Stimulated activated CD8-positive, alpha-beta memory T cell treated with anti-CD3 and anti-CD28 coated beads, Interleukin-15, amount 100 ng/mL, for 4 hours (primary cell): ENCODE data around the gene MMP7.

Experiments used
- DNase-seq, 2 donors: peaks; one replicate each; pipeline ENCODE4 v3.0.0-alpha.2; 2020; ENCODE audit warnings: low read depth in 2 of 2

The MMP7 gene

DNA sequence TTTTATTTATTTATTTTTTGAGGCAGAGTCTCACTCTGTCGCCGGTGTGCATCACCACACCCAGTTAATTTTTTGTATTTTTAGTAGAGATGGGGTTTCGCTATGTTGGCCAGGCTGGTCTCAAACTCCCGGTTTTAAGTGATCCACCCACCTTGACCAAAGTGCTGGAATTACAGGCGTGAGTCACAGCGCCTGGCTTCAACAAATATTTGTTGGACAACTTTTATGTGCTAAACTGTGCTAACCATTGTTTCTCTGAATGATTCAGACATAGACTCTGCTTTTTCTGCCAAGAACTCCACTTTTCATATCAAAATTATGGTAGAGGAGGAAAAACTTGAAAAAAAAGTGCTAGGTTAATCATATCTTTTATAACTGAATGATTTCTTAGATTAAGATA lies 36.3 kb downstream of the MMP7 start:
- DNase-seq, result no peak

DNA sequence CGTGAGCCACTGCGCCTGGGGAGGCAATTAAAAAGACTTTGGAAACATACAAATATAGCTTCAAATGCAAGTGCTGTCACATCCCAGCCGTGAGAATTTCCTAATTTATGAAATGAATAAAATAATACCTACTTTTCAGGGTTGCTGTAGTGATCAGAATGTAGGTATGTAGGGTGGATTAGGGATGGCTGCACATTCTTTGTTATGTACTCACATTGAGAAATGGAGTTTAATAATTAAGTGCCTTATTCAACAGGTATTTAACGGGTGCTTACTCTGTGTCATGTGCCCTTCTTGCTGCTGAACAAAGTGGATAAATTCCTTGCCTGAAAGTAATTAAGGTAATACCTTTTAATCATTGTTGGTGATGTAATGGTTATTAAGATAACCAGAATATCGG lies 37.0 kb downstream of the MMP7 start:
- DNase-seq, result no peak

DNA sequence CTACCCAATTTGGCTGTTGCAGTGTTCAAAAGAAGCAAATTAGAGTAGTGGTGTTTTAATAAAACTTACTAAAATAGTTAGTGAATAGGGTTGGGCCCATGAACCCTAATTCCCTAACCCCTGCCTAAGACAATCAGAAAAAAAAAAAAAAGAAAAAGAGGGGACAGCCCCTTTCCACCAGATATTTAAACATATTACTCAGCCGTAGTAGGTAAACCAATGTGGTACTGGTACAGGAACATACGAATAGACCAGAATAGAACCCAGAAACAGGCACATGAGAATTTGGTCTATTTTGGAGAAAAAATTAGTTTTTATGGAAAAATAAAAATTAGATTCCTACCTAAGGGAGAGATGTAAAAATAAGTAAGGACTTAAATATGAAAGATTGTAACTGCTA lies 38.6 kb downstream of the MMP7 start:
- no peak for DNase-seq

DNA sequence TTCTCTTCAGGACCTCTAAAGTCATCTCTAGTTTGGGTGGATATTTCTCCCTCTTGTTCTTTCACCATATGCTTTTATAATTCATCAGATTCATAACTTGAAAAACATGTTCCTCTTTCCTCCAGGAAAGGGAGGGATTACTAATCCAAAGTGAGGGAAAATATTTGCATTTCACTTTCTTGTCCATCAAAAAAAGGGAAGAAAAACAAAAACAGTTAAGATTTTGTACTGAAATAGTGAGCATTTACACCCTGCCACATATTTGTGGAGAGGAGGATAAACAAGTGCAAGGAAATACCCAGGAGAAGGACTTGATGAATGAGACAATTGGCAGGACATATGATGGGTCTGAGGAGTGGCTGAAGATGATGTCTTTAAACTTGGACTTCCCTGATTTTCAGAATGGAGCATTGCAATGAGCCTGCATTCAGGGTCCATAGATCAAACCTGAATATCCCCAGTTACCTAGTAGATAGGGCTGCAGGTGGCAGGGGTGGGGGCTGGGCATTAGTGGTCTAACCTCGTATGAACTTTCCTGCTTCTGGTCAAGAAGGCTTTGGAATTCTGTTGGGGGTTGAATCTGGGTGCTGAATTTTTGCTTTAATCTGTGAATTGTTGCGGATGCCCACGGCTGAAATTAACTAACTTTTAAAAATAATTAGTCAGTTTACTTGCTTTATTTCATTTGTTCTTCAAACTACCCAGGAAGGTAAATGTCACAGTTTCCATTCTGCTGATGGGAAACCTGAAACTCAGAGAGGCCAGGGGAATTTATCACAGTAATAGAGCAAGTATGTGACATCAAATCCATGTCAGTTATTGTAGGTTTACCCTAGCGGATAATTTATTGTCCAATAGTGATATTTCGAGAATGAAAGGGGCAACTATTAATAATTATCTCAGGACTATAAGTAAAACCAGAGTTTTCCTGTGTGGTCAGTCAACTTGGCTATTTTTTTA lies 41.1 kb downstream of the MMP7 start:
- no peak for DNase-seq

DNA sequence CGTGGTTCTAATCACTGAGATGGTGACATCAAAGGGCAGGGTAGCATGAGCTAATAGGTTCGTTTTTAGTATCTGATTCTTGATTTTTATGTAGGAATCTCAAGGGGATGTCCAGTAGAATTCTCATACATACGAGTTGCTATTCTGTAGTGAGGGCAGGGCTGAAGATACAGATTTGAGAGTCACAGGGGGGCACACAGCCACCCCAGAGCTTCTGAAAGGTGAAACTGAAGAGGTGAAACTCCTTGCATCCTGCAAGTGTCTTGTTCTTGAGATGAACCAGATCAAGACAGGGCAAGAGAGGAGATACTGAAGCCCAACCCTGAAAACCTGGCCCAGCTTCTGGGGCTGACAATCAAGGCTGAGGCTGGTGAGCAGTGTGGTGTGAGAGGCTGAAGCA lies 42.3 kb downstream of the MMP7 start:
- DNase-seq, result no peak

DNA sequence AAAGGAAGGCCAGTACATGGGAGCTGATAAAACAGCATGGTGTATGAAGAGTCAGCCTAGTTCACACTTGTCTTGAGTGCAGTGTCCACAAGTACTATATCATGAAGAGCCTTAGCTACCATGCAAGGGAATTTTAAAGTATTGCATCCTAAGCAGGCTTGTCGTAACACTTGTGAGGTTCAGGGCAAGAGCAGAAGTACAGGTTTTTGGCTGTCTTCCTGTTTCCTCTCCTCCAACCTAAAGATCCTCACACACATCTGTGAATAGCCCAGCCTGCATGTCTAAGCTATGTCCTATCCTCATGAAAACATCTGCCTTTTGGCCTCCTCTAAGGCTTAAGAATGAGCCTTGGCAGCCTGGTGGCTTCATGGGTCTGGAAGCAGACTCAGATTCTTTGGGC lies 43.3 kb downstream of the MMP7 start:
- DNase-seq, result no peak

DNA sequence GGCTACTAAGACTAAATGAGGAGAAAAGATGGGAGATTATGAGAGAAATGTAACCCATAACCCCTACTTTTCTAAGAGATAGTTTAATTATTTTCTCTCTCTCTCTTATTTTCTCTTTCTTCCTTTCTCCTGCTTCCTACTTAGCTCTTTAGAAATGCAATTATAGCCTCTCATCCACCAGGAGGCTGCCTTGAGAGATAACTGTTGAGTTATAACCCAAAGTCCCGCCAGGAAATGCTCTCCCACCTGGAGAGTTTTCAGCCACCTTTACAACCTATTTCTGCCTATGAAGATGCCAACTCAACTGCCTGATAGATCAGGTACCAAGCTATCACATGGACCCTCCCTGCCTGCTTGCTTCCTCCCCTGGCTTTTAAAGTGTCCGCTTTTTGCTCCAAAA lies 44.0 kb downstream of the MMP7 start:
- DNase-seq, result no peak

DNA sequence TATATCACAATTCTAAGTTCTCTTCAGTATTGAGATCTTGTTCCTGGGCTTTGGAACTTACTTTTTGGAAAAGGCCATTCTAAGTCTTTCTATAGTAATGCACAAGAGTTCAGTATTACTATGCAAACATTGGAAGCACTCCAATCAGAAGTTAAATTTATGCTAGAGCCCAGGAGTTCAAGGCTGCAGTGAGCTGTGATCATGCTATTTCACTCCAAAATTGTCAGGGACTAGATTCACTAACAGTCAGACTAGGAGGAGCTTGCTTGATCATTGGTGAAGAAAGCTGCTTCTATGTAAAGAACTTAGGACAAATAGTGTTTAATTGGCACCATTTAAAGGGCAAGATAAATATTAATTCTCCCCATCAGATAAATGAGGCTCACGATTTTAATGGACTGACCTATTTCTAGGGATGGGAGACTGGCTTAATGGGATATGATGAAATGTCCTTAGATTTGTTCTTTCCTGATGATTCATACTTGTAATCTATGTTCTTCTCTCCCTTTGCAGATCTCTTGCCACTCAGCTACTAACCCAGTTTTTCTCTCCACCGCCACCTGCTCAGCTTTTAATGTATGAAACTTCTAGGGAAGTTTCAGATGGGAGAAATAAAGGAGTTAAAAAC lies 45.3 kb downstream of the MMP7 start:
- DNase-seq, result no peak

DNA sequence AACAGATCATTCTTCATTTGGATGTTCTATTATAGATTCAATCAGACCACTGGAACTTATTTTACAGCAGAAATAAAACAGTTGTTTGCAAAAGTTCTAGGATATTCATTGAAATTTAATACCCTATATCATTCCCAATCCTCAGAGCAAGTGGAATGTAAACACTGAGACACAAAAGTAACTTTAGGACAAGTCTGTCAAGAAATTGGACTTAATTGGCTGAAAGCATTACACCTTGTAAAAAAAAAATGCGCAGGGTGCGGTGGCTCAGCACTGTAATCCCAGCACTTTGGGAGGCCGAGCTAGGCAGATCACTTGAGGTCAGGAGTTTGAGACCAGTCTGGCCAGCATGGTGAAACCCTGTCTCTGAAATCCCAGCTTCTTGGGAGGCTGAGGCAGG lies 48.1 kb downstream of the MMP7 start:
- DNase-seq, result no peak

DNA sequence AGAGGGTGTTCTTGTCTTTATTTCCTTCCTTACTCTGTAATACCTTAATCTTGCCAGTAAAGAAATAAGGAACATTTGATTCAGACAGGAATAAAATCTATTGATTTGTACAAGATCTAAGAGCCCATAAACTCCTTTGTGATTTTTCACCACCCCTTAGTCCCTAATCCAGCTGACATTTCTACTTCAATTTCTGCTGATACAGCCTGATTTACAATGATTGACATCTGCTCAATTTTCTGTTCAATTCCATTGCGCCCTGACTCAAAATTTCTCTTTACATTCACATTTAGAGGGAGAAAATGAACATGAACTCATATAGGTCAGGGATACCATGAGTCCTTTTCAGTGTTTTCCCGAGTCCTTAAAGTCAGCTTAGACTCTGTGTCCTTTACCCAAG lies 50.8 kb downstream of the MMP7 start:
- DNase-seq, result no peak

DNA sequence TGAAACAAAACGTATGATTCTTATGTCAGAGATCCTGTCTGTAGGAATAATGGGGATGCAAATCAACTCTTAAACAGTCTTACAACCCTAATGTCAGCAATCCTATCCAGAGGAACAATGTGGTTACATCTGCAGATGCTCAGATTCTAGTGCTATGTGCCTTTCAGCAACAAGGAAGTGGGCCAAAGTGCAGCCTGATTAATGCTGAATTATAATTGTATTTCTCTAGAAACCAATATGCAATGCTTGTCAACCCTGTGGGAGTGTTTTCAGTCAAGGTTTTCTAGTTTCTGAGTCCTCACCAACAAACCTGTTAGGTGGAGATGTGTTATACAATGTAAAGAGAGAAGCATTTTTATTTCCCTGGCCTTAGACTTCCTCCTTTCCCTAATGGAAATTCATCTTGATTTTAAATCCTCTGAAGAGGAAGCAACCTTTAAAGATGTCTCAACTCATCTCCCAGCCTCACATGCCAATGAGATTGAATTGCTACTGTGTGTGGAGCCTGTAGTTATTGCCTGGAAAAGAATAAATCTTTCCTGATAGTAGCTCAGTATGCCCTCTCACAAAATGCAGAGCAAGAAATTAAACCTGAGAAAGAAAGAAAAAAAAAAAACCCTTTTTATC lies 51.8 kb downstream of the MMP7 start:
- DNase-seq, result no peak

DNA sequence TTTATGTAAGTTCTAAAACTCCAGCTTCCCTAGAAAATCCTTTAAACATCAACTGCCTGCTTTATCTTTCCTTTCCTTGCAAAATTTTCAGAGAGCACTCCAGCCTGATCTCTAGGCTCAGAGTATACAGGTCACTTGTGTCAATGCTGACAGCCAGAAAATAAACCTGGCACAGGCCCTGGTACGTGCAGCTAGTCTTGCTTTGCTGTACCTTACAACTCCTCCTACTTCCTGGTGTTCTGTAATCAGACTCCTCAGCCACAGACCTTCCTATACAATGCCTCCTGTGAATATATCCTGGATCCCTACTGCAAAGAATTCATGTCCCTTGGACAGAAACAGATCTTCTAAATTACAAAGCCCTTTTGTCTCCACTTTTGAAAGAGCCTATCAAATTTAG lies 53.7 kb downstream of the MMP7 start:
- no peak for DNase-seq

DNA sequence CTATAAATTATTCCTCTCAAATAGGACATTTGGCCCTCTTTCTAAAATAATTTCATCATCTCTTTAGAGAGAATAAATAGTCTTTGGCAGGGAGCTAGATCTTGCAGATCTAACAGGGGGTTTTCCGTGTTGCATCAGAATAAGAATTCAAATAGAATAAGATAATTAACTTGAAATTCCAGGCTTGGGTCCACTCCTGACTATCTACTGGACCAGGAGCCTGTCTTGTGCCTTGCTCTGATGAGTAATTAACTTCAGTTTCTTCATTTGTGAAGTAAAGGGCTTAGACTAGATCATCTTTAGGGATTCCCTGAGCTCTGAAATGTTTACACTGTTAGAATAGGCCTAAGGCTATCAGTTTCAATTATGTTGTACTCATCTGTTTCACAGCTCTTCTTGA lies 54.5 kb downstream of the MMP7 start:
- no peak for DNase-seq

DNA sequence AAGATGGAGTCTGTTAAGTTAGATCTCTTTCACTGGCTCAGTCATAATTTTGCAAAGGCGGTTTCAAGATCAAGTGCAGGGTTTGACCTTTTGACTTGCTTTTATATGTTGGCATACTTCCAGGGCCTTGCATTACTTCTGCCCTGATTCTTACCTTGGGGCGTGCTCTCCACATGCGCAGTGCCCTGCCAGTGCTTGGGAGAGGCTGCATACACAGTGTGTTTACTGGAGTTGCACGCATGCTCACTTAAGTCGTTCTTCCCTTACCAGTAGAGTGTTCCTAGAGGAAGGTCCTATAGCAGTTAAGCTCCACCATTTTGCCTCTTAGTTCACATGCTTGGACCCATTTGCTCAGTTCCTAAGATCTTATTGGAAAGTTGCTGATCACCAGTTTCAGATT lies 57.0 kb downstream of the MMP7 start:
- no peak for DNase-seq

DNA sequence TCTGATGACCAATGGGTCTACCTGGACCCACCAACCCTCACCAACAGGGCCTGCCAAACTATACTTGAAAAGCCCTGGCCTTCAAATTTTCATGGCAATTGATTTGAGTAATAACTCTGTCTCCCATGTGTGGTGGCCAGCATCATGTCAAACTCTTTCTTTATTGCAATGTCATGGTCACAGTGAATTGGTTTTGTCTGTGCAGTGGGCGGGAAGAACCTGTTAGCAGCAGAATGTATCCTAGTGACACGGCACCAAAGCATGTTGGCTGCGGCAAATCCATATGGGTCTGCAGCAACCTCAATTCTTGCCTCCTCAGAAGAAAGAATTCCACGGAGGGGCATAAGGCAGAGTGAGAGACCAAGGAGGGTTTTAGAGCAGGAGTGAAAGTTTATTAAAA lies 58.4 kb downstream of the MMP7 start:
- no peak for DNase-seq

DNA sequence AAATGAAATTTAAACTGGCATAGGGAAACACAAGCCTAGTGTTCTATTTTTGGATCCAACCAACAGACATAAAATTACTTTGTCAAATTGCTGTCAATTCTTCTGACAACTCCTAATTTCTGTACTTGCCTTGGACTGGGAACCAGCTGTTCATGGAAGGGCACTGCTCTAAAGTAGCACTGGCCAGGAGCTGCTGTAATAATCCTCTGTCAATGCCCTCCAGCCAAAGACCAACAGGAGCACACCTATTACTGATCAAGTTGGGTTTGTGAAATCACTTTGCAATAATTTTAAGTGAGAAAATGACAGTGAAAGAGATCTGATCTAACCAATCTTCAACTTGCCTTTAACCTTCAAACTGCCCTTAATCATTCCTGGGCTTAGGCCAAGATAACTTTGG lies 59.1 kb downstream of the MMP7 start:
- DNase-seq, result no peak
